C1 segment of cervical spinal cord (tissue), 14 donors: ENCODE results near the gene PGAP1.
A peak's percentile ranks its signal among the peaks of the same experiment; 100 is the strongest.

Experiments used
- DNase-seq, 14 donors: peaks; one replicate each; lab custom pipeline; 2025; lab: John Stamatoyannopoulos, UW

PGAP1 gene

DNA sequence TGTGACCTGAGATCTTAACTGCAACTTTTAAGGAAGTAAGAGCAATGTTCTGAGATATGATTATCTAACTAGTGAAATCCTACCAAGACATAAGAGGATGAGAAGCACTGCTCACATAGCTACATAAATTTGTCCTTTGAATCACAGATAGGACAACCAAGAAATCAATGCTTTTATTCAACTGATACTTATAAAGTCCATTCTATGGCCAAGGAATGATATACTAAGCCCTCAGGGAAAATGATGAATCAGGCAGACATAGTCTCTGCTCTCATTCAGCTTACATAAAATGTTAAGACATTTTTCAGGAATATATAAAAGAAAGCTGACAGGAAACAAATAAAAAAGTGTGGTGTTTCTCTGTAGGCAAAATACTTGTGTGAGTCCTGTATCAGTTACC lies 39.1 kb downstream of the PGAP1 start:
- DNase-seq, result no peak

DNA sequence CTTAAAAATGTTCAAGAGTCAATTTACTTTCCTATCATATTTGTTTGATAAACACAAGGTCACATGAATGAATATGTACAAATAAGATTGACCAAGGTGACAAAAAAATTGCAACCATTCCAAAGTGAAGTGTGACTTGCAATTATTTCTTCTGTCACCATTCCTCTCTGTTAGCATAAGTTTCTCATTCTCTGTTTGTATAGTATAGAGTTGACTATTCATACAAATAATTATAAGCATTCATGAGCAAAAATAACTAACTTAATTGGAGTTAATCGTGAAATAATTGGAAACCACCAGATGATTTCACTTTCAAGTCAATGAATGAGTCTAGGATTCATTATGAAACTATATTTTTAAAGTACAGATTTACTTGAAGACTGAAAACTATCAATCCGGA lies 42.1 kb downstream of the PGAP1 start:
- DNase-seq, result no peak

DNA sequence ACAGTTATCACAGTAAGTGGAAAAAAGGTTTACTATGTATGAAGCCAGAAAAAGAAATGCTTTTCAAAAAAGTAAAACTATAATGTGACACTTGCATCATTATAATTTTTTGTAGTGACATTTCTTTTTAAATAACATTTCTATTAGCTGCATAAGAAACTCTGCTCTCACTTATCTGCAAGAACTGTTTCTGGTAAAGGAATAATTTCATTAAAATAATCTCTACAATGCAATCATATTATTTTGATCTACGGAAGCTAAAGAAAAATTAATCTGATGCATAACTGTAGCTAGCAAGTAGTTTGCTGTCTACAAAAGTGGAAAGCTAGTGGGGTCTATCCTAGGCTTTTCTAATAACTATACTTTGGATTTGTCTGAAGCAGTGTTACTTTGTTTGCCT lies 50.1 kb downstream of the PGAP1 start:
- no peak for DNase-seq

DNA sequence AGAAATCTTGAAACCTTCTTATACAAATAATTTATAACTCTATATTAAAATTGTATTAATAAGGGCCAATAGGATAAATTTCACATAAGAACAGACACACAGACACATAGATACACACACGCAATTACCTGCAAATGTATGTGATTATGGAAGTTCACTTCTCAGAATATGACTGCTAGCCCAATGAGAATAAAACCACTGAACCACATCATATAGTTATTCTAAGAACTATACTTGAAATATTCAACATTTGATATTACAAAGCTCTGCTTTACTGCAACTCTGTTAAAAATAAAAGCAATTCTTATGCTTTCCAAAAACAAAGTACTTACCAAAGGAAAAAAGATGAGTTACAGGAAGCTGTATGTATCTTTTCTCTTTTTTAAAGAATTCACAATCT lies 51.1 kb downstream of the PGAP1 start:
- DNase-seq, result no peak

DNA sequence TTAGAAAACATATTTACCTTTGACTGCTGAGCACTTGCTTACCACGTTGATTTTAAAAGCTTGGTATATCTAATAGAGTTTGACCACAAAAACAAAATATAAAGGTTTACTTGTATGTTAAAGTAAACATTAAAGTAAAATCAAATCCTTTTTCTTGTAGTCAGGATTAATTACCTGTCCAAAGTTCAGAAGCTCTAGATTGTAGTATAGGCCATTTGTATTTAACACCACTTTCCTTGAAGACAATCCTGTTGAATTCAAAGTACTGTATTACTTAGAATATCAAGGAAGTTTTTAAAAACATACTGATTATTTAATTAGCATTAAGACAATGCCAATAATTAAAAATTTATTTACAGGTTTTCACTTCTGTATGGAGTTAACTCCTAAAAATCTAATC lies 53.0 kb downstream of the PGAP1 start:
- no peak for DNase-seq

DNA sequence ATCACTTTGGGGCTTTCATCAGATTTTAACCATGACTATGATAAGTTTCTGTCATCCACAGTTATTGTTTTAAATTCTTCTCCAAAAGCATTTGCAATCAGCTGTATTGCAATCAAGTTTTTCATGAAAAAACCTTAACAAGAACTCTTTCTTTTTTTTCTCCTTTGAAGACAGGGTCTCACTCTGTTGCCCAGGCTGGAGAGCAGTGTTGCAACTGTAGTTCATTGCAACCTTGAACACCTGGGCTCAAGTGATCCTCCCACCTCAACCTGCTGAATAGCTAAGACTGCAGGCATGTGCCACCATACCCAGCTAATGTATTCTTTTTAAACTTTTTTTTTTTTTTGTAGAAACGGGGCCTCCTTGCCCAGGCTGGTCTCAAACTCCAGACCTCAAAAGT lies 71.9 kb downstream of the PGAP1 start:
- DNase-seq, result no peak

DNA sequence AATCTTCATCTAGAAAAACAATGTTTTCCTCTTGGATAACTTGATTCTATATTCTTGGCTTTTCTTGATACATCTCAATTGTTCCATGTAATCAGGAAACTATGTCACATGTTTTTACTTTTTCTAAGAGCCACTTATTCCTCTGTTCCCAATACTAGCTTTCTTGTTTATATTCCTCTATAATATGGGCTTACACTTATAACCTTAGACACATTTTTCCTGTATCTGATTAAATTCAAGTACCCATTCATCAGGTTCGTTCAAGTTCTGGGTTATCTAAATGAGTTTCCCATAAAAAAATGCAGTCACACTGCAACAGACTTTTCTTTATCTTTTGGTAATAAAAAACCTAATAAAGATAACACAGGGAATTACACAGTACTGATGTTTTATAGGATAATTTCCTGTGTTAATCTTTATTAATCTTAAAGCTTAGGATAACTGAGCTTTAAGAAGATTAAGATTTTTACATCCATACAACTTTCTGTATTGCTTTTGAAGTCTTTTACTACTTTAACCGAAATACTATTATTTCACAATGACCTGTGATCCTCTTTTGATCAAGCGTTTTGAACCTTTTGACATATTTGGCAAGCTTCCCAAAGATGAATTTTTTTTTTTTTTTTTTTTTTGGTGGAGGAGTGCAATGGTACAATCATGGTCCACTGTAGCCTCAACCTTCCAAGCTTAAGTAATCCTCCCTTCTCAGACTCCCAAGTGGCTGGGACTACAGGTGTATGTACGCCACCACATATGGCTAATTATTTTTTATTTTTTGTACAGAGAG lies 73.0 kb downstream of the PGAP1 start:
- DNase-seq, result no peak

DNA sequence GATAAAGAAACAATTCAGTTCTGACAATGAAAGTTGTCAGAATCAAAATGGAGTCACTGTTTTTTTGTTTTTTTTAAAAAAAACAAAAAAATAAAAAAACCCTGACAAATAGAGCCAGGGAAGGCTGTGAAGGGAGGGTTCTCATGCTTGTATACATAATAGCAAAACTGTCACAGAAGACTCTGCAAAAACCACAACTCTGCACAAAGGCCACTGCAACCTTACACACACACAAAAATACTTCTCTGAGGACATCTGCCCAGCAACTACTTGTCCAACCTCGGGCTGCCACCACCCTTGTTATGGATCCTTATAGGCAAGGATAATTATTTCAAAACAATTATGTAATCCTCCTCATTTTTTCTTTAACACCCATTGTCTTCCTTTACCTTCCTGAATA lies 75.4 kb downstream of the PGAP1 start:
- DNase-seq, result no peak

DNA sequence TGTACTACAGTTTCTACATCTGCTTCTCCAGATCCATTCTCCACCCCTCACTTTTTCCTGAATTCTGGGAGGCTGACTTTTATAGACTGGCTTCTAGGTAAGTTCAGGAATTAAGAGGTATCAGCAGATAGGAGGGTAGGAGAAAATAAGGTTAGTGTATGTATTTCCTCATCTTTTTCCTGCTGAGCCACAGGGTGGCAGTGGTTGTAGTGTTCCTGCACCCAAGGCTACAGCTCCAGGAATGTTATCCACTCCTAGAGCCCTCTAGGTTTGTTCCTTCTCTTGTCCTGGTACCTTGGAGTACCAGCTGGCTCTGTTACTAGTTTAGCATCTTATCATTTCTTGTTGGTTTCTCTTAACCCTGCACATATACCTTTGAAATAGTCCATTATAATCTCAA lies 76.6 kb downstream of the PGAP1 start:
- DNase-seq, result peak in 1 of 14 donors; percentile 4

DNA sequence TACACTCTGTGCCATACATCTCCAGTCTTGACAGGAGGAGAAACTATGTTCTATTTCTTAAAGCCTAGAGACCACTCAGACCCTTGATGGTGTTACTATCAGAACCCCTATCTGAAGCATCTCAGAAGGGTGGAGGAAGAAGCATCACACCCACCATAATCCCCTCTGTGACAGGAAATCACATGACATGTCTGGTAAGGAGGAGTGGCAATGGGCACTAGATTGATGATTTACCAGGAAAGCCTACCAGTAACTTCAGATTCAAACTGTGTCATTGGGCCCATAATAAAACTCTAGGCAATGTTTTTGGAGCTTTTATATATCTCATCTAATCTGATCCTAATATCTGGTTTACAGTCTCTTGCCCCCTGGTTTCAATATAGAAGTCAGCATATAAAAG lies 80.2 kb downstream of the PGAP1 start:
- DNase-seq, result no peak

DNA sequence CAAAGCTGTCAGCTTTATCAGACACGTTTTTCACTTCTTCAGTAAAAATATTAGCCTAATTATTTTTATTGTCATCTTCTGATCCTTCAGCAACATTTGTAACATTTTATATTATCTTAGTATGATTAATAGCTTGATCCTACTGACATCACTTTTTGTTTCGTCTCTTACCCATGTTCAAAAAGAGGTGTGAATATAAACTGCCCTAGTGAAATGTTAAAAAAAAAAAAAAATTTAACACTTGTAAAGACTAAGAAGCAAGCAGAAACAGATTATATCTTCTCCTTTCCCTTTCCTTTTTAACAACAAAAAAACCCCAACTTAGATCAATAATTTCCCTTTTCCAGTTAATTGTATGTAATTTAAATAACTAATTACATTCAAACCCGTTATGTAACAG lies 81.1 kb downstream of the PGAP1 start:
- DNase-seq, result no peak

DNA sequence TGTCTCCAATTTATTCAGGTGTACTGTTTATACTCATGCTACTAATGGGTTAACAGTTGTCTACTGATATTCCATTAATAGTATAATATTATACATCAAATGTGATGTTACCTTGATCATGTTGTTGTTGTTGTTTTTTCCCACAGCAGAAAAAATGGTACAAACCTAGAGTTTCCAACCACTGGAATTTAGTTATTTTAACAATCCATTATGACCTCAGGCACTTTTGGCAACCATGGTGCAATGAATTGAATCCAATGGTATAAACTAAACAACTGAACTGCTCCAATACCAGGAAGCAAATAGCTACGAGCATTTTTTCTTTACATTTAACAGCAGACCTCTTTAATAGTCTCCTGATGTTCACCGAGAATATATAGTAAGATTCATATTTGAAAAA lies 86.3 kb downstream of the PGAP1 start:
- no peak for DNase-seq

DNA sequence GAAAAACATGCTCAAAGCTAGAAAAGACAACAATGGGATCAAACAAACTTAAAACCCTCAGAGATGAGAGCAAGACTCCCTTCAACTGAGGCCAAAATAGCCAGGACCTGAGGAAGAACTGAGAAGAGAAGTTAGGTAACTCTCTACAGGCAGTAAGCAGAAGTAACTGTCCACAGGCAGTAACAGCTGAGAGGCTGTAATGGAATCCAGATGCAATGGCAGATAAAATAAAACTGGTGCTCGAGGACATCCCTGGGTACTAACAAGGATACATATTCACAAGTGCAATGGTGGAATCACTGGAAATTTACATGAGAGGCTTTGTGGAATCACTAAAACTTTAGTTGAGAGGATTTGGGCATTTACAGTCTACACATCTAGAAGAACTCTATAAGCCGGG lies 86.9 kb downstream of the PGAP1 start:
- DNase-seq, result no peak

DNA sequence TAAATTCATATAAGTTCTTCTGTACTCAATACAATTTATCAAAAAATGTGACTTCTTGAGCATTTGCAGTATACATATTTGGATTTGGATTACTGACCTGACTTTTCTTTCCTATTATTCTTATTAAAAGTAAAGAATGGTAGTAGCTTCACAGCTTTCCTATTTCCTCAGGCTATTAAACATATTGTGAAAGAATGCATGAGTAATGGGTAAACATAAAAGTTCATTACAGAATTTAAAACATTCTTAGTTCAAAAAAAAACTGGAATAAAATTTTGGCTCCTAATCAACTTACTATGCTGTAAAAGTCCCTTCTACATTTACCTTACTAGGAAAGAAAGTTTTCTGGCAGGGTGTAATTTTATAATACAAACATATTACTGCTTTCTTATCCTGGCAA lies 90.1 kb downstream of the PGAP1 start:
- DNase-seq, result no peak

DNA sequence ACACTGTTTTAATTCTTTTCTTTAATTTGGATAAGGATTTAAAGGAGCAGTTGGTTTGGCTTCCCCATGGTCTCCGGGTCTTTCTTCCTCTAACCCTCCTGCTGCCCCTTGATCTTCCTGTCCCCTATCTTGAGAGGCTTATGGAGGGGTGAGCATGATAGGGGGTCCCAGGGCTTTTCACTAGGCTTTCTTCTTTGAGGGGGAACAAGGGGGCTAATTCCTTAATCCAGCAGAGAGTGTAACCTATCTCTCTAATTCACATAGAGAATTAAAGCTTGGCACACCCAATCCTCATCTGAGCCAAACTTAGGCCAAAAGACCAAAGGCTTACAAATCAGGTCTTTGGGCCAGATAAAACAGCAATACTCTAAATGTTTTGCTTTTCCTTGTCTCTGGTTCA lies 95.8 kb downstream of the PGAP1 start:
- no peak for DNase-seq

DNA sequence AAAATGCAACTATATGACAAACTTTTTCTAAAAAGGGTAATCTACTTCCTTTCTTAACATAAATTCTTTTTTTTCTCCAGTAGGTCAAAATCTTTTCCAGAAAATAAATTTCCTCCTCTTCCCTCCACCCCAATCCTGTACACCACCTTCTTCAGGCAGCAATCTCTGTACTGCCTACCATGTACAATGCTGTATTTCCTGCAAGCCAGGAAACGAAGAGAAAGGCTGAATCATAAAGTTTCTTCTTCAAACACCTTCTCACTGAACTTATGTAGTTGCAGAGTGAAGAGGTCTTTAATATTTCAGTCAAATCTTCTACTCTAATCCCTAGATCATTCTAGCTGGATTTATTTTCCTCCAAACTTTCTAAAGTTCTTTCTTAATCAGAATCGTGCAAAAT lies 99.2 kb downstream of the PGAP1 start:
- DNase-seq, result no peak

DNA sequence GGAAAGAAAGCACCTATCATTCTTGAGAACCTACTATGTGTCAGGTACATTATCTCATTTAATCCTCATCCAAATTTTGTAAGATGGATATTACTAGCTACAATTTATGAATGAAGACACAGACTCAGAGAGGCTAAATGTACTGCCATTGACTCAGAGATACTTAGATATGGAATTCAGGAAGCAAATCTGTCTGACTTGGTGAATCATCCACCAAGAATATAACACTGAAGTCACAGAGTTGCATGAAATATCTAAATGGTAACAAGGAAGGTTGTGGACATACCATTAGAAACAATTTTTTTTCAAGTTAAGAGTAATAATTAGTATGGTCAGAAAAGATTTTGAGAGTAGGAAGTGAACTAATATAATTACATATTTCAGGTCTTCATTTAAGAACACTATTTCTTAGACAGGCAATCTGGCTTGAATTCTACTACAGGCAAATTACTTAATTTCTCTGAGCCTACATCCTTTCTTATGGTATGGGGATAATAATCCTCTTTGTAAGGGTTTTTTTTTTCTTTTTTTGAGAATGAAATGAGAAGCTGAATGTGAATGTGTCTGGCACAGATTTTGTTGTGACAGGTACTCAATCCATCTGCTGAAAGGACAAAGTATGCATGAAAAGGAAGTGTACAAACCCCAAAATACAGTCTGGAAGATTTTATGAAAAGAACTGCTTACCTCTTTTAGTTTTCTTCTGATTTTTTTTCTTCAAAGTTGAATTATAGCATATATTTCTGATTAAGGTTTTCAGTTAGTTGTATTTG lies 102.6 kb downstream of the PGAP1 start:
- no peak for DNase-seq

DNA sequence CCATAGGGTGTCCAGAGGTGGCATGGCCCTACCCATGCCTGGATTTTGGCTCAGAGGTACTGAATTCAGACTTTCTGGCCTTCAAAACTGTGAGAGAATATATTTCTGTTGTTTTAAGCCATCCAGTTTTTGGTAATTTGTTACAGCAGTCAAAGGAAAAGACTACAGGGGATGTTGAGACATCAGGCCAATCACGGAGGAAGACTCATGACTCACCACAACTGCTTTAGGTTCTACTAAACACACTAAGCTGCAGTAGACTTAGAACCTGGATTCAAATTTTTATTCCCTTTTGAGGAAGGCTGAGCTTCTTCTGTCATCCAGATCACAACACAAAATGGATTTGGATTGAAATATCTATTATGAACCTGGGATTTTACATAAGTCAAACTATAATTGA lies 105.3 kb downstream of the PGAP1 start:
- DNase-seq, result no peak

DNA sequence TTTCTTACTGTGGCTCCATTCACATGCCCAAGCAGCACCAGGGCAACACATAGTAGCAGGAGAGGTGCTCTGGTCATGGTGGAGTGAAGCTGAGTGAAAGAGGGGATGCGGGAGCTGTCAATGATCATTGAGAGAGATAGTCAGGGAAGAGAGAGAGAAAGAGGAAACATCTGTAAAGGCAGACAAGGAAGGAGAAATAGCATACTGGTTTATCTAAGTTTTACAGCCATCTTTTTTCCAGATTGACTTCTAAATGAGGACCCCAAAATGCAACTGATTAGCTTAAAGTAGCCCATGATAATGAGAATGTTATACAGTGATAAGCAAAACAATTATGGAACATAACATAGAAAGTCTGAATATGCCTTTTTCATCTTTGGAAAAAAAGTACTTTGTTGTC lies 117.2 kb downstream of the PGAP1 start, which contains the start of gene C2orf66:
Gene C2orf66, minus strand, starts transcription at position 96 of the 400 bp plus-strand sequence. Its CDS starts 19 bp downstream, at position 77.
- no peak for DNase-seq

DNA sequence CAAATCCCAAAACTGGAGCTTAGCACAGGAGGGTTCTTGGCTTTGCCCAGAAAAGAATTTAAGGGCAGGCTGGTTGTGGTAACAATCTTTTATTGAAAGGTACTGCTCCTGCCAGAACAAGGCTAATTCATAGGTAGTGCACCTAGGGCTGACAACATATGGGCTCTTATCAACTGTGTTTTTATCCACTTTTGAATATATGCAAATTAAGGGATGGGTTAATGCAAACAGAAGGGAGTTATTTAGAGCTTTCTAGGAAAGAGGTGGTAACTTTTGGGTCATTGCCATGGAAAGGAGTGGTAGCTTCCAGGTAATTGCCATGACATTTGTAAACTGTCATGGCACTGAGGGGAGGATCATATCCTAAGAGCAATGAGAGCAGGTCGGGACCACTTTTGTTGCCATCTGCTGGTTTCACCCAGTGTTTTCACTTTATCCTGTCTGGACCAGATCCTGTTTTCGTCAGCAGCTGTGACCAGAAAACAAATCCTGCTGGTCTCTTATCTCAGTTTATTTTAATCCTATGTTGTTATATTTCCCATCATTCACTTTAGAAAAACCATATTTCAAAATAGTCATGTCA lies 118.3 kb downstream of the PGAP1 start:
- DNase-seq, result no peak

DNA sequence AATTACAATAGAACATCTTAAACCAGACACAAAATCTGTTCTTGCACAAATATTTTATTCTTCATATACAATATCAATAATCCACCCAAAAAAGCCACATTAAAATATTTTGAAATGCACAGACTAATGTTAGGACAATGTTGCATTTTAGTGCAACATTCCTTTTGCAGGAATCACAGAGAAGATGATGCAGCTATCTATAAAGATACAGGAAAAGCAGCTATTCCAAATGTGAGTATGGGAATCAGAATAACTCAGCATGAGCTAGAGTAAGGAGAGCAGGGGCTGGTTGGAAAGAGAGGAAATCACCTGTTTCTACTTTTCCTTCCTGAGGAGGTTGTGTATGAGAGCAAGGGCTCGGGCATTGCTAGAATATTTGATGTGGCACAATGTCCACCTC lies 122.1 kb downstream of the PGAP1 start:
- DNase-seq, result no peak

DNA sequence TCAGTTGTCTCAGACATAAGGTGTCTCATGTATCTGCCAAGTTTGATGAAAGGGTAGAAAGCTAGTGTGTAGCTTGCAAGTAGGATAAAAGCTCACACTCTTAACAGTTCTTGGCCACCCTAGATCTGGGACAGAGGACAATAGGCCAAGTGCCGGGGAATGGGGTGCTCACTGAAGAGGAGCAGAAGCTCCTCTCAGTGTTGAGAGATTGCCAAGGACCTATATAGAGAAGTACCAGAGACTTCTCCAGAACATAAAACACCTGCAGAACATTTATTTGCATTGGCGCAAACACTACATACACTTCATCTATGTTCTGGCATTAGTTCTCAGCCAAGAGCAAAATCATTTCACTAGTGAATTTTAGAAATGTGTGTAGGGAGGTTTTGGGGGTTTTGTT lies 124.1 kb downstream of the PGAP1 start:
- DNase-seq, result no peak
